HepG2 (cell line): ENCODE measurements around the gene STH. TPM values are rescaled to one million over a fixed set of nuclear protein-coding genes. Genes with fewer than 3 reads are reported as not detected.

Experiments
- ARNT2 ChIP-seq: sonication (generic); formaldehyde crosslinking; IDR thresholded peaks from 2 replicates; pipeline ENCODE4 v1.8.0; 2022; ENCODE audit warnings: mild to moderate bottlenecking, low read depth, missing genetic modification reagents, moderate library complexity
- ATM ChIP-seq: fragments of 450-650 bp; IDR thresholded peaks from 2 replicates; pipeline ENCODE4 v1.7.1; 2017; ENCODE audit warnings: mild to moderate bottlenecking, borderline replicate concordance
- CCDC6 ChIP-seq: sonication (generic); formaldehyde crosslinking; IDR thresholded peaks from 2 replicates; pipeline ENCODE4 v1.8.1; 2022; ENCODE audit warnings: mild to moderate bottlenecking, missing genetic modification reagents, moderate library complexity
- KDM3A ChIP-seq: IDR thresholded peaks from 2 replicates; pipeline ENCODE4 v1.6.1; 2018; ENCODE audit warnings: low read depth, missing compliant biosample characterization
- NFE2L2 ChIP-seq: fragments of 150-350 bp; IDR thresholded peaks from 2 replicates; pipeline ENCODE4 v1.6.1; 2014; ENCODE audit warnings: low read length
- NR2F2 ChIP-seq: IDR thresholded peaks from 2 replicates; pipeline ENCODE4 v1.6.1; 2012; ENCODE audit warnings: low read depth, inconsistent platforms, borderline replicate concordance
- SAFB2 ChIP-seq: sonication (generic); formaldehyde crosslinking; IDR thresholded peaks from 2 replicates; pipeline ENCODE4 v1.5.1; 2020; ENCODE audit warnings: missing genetic modification reagents, low read depth, mild to moderate bottlenecking, borderline replicate concordance
- TBX3 ChIP-seq: fragments of 450-650 bp; IDR thresholded peaks from 2 replicates; pipeline ENCODE4 v1.6.1; 2017; ENCODE audit warnings: antibody characterized with exemption, mild to moderate bottlenecking, inconsistent platforms, borderline replicate concordance
- ZIK1 ChIP-seq: sonication (generic); formaldehyde crosslinking; IDR thresholded peaks from 2 replicates; pipeline ENCODE4 v1.5.0; 2020; ENCODE audit warnings: mild to moderate bottlenecking, low read depth, missing genetic modification reagents, borderline replicate concordance
- ZMYM4 ChIP-seq: sonication (generic); formaldehyde crosslinking; IDR thresholded peaks from 2 replicates; pipeline ENCODE4 v1.8.1; 2023; ENCODE audit warnings: mild to moderate bottlenecking, missing genetic modification reagents
- ZNF546 ChIP-seq: sonication (generic); formaldehyde crosslinking; conservative IDR thresholded peaks from 2 replicates; pipeline ENCODE4 v1.8.1; 2023; ENCODE audit warnings: mild to moderate bottlenecking, missing genetic modification reagents
- polyA plus RNA-seq, 8 experiments: library from polyadenylated mRNA; depleted of rRNA in 3 of 8; stranded (reverse) in 7 of 8; unstranded in 1 of 8; fragments of >200 nt; fragmentation: Illumina TruSeq in 4 of 8; extraction: Trizol in 4 of 8; gene quantifications; 2 replicates each; pipeline versions ENCODE4 v1.2.1 to v1.2.3, GENCODE V29; 2011 to 2016; ENCODE audit warnings: low read depth in 4 of 8, missing spikeins in 1 of 8, mixed read lengths in 1 of 8; ENCODE audit not compliant: insufficient read depth in 1 of 8
- total RNA-seq, 5 experiments: library from RNA; depleted of rRNA; stranded (reverse); fragments of >200 nt; fragmentation: Illumina TruSeq; extraction: Trizol; gene quantifications; 2 replicates each; pipeline ENCODE4 v1.2.3, GENCODE V29; 2016; ENCODE audit warnings: low read depth in 1 of 5
- TF ChIP-seq, protein P1 (sequence below): sonication (generic); formaldehyde crosslinking; IDR thresholded peaks from 2 replicates; pipeline ENCODE4 v1.5.1; 2020; ENCODE audit warnings: missing genetic modification reagents, mild to moderate bottlenecking, borderline replicate concordance
- TF ChIP-seq, protein P2 (sequence below), 2 experiments: sonication (generic) in 1 of 2; formaldehyde crosslinking in 1 of 2; IDR thresholded peaks; 2 replicates each; pipeline versions ENCODE4 v1.4.0 to v1.6.1; 2018 to 2020; ENCODE audit warnings: missing genetic modification reagents in 2 of 2, borderline replicate concordance in 1 of 2, low read depth in 1 of 2, mild to moderate bottlenecking in 1 of 2, missing biosample characterization in 1 of 2
- TF ChIP-seq, protein P3 (sequence below), 2 experiments: sonication (generic) in 1 of 2; formaldehyde crosslinking in 1 of 2; IDR thresholded peaks; 2 replicates each; pipeline versions ENCODE4 v1.4.0 to v1.6.1; 2016 to 2020; ENCODE audit warnings: borderline replicate concordance in 1 of 2, low read depth in 1 of 2, mild to moderate bottlenecking in 1 of 2, missing genetic modification reagents in 1 of 2
- TF ChIP-seq, protein P4 (sequence below): sonication (generic); formaldehyde crosslinking; IDR thresholded peaks from 2 replicates; pipeline ENCODE4 v1.4.0; 2020; ENCODE audit warnings: missing genetic modification reagents, borderline replicate concordance

Gene STH
- total and polyA plus RNA-seq, 2 of the 13 experiments (the other 11 are each of a cell fraction or from before 2014, with no cell fraction given) = not detected

DNA sequence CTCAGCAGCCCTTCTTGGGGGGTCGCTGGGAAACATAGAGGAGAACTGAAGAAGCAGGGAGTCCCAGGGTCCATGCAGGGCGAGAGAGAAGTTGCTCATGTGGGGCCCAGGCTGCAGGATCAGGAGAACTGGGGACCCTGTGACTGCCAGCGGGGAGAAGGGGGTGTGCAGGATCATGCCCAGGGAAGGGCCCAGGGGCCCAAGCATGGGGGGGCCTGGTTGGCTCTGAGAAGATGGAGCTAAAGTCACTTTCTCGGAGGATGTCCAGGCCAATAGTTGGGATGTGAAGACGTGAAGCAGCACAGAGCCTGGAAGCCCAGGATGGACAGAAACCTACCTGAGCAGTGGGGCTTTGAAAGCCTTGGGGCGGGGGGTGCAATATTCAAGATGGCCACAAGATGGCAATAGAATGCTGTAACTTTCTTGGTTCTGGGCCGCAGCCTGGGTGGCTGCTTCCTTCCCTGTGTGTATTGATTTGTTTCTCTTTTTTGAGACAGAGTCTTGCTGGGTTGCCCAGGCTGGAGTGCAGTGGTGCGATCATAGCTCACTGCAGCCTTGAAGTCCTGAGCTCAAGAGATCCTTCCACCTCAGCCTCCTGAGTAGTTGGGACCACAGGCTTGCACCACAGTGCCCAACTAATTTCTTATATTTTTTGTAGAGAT lies 3.4 kb downstream of the STH start (continued):
- 0 out of 2 replicates have a peak, but pooled peaks have one; percentile 6 for TF ChIP-seq ZNF546 (CRISPR knock-in tag)
- TF ChIP-seq ZIK1 = no peak
- TF ChIP-seq, protein P1, sequence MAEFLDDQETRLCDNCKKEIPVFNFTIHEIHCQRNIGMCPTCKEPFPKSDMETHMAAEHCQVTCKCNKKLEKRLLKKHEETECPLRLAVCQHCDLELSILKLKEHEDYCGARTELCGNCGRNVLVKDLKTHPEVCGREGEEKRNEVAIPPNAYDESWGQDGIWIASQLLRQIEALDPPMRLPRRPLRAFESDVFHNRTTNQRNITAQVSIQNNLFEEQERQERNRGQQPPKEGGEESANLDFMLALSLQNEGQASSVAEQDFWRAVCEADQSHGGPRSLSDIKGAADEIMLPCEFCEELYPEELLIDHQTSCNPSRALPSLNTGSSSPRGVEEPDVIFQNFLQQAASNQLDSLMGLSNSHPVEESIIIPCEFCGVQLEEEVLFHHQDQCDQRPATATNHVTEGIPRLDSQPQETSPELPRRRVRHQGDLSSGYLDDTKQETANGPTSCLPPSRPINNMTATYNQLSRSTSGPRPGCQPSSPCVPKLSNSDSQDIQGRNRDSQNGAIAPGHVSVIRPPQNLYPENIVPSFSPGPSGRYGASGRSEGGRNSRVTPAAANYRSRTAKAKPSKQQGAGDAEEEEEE (CRISPR knock-in tag) = 0 out of 2 replicates have a peak, but pooled peaks have one; percentile 75
- 0 out of 2 replicates have a peak, but pooled peaks have one; percentile 47 for TF ChIP-seq ARNT2 (CRISPR knock-in tag)
- TF ChIP-seq NFE2L2 = no peak
- TF ChIP-seq, protein P2, sequence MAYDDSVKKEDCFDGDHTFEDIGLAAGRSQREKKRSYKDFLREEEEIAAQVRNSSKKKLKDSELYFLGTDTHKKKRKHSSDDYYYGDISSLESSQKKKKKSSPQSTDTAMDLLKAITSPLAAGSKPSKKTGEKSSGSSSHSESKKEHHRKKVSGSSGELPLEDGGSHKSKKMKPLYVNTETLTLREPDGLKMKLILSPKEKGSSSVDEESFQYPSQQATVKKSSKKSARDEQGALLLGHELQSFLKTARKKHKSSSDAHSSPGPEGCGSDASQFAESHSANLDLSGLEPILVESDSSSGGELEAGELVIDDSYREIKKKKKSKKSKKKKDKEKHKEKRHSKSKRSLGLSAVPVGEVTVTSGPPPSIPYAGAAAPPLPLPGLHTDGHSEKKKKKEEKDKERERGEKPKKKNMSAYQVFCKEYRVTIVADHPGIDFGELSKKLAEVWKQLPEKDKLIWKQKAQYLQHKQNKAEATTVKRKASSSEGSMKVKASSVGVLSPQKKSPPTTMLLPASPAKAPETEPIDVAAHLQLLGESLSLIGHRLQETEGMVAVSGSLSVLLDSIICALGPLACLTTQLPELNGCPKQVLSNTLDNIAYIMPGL (CRISPR knock-in tag; IDR thresholded peaks at IDR 0.05; ENCODE audit: borderline replicate concordance in 1 of 2, low read depth in 1 of 2) = peak; percentile 61 to 80
- TF ChIP-seq SAFB2 (CRISPR knock-in tag) = peak; percentile 60; the same call in 1 of the 2 replicates
- TF ChIP-seq TBX3 = no peak; the same call in 1 of the 2 replicates
- TF ChIP-seq, protein P3, sequence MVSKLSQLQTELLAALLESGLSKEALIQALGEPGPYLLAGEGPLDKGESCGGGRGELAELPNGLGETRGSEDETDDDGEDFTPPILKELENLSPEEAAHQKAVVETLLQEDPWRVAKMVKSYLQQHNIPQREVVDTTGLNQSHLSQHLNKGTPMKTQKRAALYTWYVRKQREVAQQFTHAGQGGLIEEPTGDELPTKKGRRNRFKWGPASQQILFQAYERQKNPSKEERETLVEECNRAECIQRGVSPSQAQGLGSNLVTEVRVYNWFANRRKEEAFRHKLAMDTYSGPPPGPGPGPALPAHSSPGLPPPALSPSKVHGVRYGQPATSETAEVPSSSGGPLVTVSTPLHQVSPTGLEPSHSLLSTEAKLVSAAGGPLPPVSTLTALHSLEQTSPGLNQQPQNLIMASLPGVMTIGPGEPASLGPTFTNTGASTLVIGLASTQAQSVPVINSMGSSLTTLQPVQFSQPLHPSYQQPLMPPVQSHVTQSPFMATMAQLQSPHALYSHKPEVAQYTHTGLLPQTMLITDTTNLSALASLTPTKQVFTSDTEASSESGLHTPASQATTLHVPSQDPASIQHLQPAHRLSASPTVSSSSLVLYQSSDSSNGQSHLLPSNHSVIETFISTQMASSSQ (IDR thresholded peaks at IDR 0.05; ENCODE audit: low read depth) = no peak
- TF ChIP-seq, protein P3 (CRISPR knock-in tag; IDR thresholded peaks at IDR 0.05; ENCODE audit: borderline replicate concordance) = no peak
- no peak for TF ChIP-seq CCDC6 (CRISPR knock-in tag)
- TF ChIP-seq KDM3A (CRISPR knock-in tag) = peak; percentile 55; the same call in 1 of the 2 replicates
- TF ChIP-seq, protein P4, sequence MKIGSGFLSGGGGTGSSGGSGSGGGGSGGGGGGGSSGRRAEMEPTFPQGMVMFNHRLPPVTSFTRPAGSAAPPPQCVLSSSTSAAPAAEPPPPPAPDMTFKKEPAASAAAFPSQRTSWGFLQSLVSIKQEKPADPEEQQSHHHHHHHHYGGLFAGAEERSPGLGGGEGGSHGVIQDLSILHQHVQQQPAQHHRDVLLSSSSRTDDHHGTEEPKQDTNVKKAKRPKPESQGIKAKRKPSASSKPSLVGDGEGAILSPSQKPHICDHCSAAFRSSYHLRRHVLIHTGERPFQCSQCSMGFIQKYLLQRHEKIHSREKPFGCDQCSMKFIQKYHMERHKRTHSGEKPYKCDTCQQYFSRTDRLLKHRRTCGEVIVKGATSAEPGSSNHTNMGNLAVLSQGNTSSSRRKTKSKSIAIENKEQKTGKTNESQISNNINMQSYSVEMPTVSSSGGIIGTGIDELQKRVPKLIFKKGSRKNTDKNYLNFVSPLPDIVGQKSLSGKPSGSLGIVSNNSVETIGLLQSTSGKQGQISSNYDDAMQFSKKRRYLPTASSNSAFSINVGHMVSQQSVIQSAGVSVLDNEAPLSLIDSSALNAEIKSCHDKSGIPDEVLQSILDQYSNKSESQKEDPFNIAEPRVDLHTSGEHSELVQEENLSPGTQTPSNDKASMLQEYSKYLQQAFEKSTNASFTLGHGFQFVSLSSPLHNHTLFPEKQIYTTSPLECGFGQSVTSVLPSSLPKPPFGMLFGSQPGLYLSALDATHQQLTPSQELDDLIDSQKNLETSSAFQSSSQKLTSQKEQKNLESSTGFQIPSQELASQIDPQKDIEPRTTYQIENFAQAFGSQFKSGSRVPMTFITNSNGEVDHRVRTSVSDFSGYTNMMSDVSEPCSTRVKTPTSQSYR (CRISPR knock-in tag) = no peak
- no peak for TF ChIP-seq ATM
- peak; percentile 51; the same call in 1 of the 2 replicates for TF ChIP-seq ZMYM4 (CRISPR knock-in tag)
- no peak for TF ChIP-seq NR2F2
